Duodenal mucosa (tissue), 2 donors: Measurements from ENCODE around the gene PALM2AKAP2.

Source experiments
- H3K27ac ChIP-seq: one replicate; pipeline ENCODE4 v1.7.0; 2013; ENCODE audit warnings: low read depth, low read length
- H3K27me3 ChIP-seq, 2 donors: one replicate each; pipeline ENCODE4 v1.7.0; 2013; ENCODE audit warnings: low read length in 2 of 2, control low read depth in 1 of 2; ENCODE audit not compliant: insufficient read depth in 2 of 2, control insufficient read depth in 1 of 2
- H3K36me3 ChIP-seq, 2 donors: one replicate each; pipeline ENCODE4 v1.7.0; 2013; ENCODE audit warnings: low read length in 2 of 2, control low read depth in 1 of 2; ENCODE audit not compliant: insufficient read depth in 2 of 2, control insufficient read depth in 1 of 2
- H3K4me1 ChIP-seq, 2 donors: one replicate each; pipeline ENCODE4 v1.7.0; 2013; ENCODE audit warnings: low read length in 2 of 2, control low read depth in 1 of 2; ENCODE audit not compliant: insufficient read depth in 2 of 2, control insufficient read depth in 1 of 2
- H3K4me3 ChIP-seq, 2 donors: one replicate each; pipeline ENCODE4 v1.7.0; 2013; ENCODE audit warnings: low read length in 2 of 2, low read depth in 1 of 2
- H3K9ac ChIP-seq, 2 donors: one replicate each; pipeline ENCODE4 v1.7.0; 2013; ENCODE audit warnings: low read length in 2 of 2, low read depth in 1 of 2
- H3K9me3 ChIP-seq, 2 donors: one replicate each; pipeline ENCODE4 v1.7.0; 2013; ENCODE audit warnings: low read length in 2 of 2, control low read depth in 1 of 2; ENCODE audit not compliant: control insufficient read depth in 1 of 2

Gene PALM2AKAP2

DNA sequence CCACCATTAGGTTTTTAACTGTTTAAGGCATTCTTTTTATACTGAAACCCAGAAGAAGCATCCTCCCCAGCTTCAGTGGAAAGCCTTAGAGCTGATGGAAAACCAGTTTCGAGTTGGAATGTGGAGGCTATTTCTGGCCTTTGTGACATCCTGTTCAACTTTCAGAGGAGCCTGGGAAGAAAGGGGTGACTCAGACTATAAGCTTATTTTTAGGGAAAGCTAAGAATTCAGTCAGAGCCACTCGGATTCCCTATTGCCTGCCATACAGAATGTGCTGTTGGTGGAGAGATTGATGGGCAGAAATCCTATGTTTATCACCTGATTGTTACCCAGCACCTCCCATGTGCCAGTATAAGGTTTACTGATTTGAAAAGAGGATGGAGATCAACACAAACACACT, 19.8 kb downstream of the PALM2AKAP2 start:
- H3K9ac ChIP-seq, result no peak overlapping the region
- no peaks in the 10 kb centered on the region for H3K27me3 ChIP-seq
- H3K4me1 ChIP-seq, result no peaks in the 10 kb centered on the region
- no peak overlapping the region for H3K4me3 ChIP-seq
- no peak overlapping the region for H3K27ac ChIP-seq
- no peaks in the 10 kb centered on the region for H3K9me3 ChIP-seq
- no peaks in the 10 kb centered on the region for H3K36me3 ChIP-seq

DNA sequence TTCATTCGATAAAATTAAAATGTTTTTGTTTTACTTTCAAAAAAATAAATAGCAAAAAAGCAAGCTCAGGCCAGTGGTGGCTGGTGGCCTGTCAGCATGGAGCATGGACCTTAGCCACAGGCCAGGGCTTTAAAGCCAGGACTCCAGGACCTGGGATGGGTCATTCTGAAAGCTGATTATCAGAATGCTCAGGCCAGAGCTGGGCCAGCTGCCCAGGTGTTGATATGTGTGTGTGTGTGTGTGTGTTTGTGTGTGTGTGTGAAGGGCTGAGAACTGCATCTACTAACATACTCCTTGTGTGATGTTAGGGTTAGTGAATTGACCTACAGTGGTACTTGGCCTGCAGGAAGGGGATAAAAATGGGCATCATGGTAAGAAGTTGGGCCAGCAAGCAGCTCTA, 21.5 kb downstream of the PALM2AKAP2 start:
- Histone ChIP-seq H3K27me3 (no peaks in the 10 kb centered on the region), H3K4me1 (no peaks in the 10 kb centered on the region), H3K27ac (no peak overlapping the region), H3K9me3 (no peaks in the 10 kb centered on the region), H3K36me3 (no peaks in the 10 kb centered on the region), H3K4me3 (no peak overlapping the region), H3K9ac (no peak overlapping the region)

DNA sequence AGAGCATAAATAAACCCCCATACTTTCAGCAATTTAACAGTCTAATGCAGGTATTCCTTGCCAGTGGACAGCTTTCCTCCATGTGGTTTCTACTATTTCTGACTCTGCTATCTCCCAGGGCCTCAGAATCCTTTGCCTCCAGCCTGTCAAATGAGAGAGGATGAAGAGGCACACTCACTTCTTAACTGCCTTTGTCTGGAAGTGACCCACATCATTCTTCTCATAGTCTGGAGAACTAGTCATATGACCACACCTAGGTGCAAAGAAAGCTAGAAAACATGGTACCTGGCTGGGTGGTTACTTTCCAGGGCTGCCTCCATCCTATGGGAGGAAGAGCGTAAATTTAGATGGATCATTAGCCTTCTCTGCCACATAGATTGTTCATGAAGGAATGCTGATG, 22.5 kb downstream of the PALM2AKAP2 start:
- Histone ChIP-seq H3K27ac (no peak overlapping the region), H3K9me3 (no peaks in the 10 kb centered on the region), H3K4me3 (no peak overlapping the region), H3K36me3 (no peaks in the 10 kb centered on the region), H3K9ac (no peak overlapping the region), H3K27me3 (no peaks in the 10 kb centered on the region), H3K4me1 (no peaks in the 10 kb centered on the region)

DNA sequence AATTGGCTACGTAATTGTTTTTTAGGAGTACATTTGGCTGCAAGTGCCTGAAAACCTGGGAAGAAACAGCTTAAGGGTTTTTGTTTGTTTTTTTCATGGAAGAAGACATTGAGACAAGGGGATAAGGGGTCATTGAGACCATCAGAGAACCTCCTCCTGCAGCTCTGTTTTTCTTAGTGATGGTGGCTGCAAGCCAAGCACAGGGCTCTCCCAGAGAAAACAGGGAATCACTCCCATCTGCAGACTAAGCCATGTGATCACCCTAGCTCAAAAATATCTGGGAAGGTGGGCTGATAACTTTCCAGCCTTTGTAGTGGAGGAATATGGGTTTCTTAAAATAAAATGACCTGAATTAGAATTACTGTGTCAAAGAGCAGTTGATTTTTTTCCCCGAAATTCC, 25.1 kb downstream of the PALM2AKAP2 start:
- no peaks in the 10 kb centered on the region for H3K27me3 ChIP-seq
- H3K9ac ChIP-seq, result no peak overlapping the region
- H3K4me3 ChIP-seq, result no peak overlapping the region
- no peaks in the 10 kb centered on the region for H3K4me1 ChIP-seq
- no peaks in the 10 kb centered on the region for H3K36me3 ChIP-seq
- H3K9me3 ChIP-seq, result no peaks in the 10 kb centered on the region
- no peak overlapping the region for H3K27ac ChIP-seq

DNA sequence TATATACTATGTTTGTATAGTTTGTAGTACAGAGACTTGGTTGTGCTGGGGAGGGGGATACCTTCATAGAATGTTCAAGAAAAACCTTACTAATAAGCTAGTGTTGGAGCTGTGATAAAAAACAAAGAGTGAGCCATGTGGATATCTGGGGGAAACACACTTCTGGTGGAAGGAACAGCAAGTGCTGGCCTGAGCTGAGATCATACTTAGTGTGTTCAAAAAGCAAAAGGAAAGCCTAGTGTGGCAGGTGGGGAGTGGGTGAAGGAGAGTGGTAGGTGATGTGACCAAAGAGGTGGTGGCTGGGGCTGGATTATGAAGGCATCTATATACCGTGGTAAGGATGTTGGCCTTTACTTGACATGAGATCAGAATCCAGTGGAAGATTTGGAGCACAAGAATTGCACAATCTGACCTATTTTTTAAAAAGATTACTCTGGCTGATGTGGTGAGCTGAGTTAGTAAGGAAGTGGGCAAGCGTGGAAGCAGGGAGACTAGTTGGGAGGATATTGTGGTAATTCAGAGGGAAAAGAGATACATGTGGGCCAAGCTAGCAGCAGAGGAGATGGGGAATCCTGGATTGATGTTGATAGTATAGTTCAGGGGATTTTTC, 26.6 kb downstream of the PALM2AKAP2 start:
- H3K36me3 ChIP-seq, result no peaks in the 10 kb centered on the region
- H3K4me1 ChIP-seq, result no peaks in the 10 kb centered on the region
- H3K9me3 ChIP-seq, result no peaks in the 10 kb centered on the region
- H3K9ac ChIP-seq, result no peak overlapping the region
- no peak overlapping the region for H3K4me3 ChIP-seq
- no peaks in the 10 kb centered on the region for H3K27me3 ChIP-seq
- H3K27ac ChIP-seq, result no peak overlapping the region

DNA sequence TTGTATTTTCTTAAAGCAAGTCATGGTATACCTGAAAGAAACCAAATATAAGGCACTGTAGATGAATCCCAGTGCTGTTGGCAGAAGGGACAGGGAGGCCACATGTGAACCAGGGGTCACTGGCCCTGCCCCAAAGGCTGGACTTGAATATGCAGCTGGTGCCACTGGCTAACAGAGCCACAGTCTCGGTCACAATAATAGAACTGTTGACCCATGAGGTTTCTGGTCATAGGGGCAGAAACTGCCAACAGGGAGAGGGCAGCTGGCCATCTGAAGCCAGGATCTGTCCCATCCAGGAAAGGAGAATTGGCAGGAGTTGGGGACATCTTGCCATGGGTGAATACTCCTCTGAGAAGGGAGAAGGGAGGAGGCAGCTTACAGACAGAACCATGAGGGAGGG, 31.9 kb downstream of the PALM2AKAP2 start:
- peaks cover 0 to 4% of the 10 kb centered on the region in 2 donors for H3K4me1 ChIP-seq
- no peak overlapping the region for H3K4me3 ChIP-seq
- H3K9me3 ChIP-seq, result no peaks in the 10 kb centered on the region
- H3K36me3 ChIP-seq, result no peaks in the 10 kb centered on the region
- H3K9ac ChIP-seq, result no peak overlapping the region
- no peaks in the 10 kb centered on the region for H3K27me3 ChIP-seq
- H3K27ac ChIP-seq, result no peak overlapping the region

DNA sequence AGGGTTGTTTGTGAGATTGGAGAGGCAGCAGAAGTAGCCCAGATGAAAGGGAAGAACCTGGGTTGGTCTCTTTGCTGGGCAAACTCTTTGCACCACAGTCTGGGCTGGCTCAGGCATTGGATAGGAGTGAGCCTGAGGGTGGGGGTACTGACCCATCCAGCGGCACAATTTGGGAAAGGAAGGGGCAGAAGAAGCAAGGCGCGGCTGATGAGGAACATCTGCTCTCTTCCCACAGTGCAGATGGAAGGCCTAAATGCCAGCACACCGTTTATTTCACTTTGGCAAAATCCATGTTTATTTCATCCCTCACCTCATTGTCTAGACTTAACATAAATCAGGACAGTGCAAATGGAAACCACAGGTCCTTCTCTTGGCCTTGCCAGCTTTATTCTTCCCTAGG, 32.3 kb downstream of the PALM2AKAP2 start:
- no peak overlapping the region for H3K9ac ChIP-seq
- H3K27me3 ChIP-seq, result no peaks in the 10 kb centered on the region
- no peak overlapping the region for H3K27ac ChIP-seq
- no peaks in the 10 kb centered on the region for H3K9me3 ChIP-seq
- H3K36me3 ChIP-seq, result no peaks in the 10 kb centered on the region
- H3K4me1 ChIP-seq, result peaks cover 0 to 4% of the 10 kb centered on the region in 2 donors
- no peak overlapping the region for H3K4me3 ChIP-seq

DNA sequence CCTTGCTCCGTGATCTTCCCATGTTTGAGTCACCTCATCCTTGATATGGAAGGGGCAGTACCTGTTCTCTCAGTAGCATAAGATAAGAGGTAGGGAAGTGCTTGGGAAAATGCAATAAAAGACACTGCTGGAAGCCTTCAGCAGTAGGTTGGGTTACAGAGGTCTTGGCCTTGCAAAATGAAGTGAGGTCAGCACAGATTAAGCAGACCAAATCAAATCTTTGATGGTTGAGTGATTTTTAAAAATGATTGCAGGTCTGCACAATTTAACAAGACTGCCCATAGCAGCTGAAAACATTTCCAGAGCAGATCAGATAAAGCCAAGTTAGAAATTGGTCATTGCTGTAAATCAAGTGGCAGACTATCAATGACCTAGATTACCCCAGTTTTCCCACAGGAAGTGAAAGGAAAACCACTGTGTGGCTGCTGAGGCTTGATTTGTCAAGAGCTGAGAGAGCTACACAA, 32.9 kb downstream of the PALM2AKAP2 start:
- Histone ChIP-seq H3K9me3 (no peaks in the 10 kb centered on the region), H3K27me3 (no peaks in the 10 kb centered on the region), H3K36me3 (no peaks in the 10 kb centered on the region), H3K9ac (no peak overlapping the region), H3K4me1 (peaks cover 0 to 4% of the 10 kb centered on the region in 2 donors), H3K27ac (no peak overlapping the region), H3K4me3 (no peak overlapping the region)

DNA sequence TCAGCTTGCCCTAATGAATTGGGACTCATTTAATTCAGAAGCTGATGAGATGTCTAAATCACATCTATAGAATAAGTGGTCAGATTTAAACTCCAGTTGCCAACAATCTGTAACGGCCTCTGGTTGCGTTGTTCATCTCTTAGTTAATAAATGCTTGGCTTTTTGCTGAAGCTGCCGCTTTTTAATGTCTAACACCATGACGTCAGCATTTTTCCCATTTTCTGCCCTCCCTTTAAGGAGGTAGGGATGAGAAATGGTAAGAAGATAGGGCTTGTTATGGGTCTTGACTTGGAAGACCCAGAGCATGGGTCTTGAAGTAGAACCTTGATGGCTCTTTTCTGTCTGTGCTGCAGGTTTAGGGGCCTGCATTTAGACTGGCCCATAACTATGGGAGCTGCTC, 33.3 kb downstream of the PALM2AKAP2 start:
- Histone ChIP-seq H3K4me3 (no peak overlapping the region), H3K4me1 (peaks cover 0 to 4% of the 10 kb centered on the region in 2 donors)

DNA sequence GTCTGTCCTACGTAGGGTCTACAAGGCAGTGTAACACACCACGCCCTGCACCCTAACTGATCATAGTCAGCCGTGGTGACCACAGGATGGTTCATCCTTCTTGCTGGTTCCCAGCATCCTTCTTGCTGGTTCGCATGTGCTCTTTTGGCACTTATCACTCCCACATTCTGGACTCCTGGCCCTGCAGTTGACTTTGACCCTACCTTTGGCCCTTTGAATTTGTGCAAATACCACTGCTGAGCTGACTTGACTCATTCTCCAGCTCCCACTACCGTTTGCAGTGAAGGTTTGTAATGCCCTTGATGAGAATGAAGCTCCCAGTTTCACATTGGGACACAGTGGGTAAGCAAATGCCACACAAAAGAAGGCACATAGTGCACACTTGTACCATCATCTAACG, 33.8 kb downstream of the PALM2AKAP2 start:
- Histone ChIP-seq H3K9me3 (no peaks in the 10 kb centered on the region), H3K4me1 (peaks cover 0 to 4% of the 10 kb centered on the region in 2 donors), H3K27ac (no peak overlapping the region), H3K27me3 (no peaks in the 10 kb centered on the region), H3K36me3 (no peaks in the 10 kb centered on the region), H3K9ac (no peak overlapping the region), H3K4me3 (no peak overlapping the region)

More for the DNA sequence above, 33.3 kb downstream of the PALM2AKAP2 start:
- no peaks in the 10 kb centered on the region for H3K27me3 ChIP-seq
- H3K36me3 ChIP-seq, result no peaks in the 10 kb centered on the region
- no peak overlapping the region for H3K9ac ChIP-seq
- no peaks in the 10 kb centered on the region for H3K9me3 ChIP-seq
- no peak overlapping the region for H3K27ac ChIP-seq
